ENCODE measurements around the gene CPXM2. TPM values are rescaled to one million over a fixed set of nuclear protein-coding genes. Genes with fewer than 3 reads are reported as not detected.

Gene CPXM2
- total and polyA plus RNA-seq, 9 of the 15 experiments (the other 6 are each of a cell fraction or from before 2014, with no cell fraction given): not detected

GRCh38 chr10:123800821-123801220, 90.8 kb downstream of the CPXM2 start:
- H2AFZ ChIP-seq (ENCODE audit: low read depth, low read length): peak overlapping the region; percentile 51; the same call in 1 of the 2 replicates
- ATAC-seq: no peak; the same call in 2 of the 3 replicates

More at GRCh38 chr10:123800821-123801220, 90.8 kb downstream of the CPXM2 start:
- DNase-seq (ENCODE audit: extremely low read depth in 1 of 4, low spot score in 3 of 4): no peak
- 17% methylated on average over 7 of the region's 7 CpGs for WGBS (ENCODE audit: insufficient coverage, low coverage, missing lambda C conversion rate)
- no peaks in the 10 kb centered on the region for H3K36me3 ChIP-seq (ENCODE audit: control insufficient read depth, insufficient read depth, low read length)
- intact Hi-C loops (cut with micrococcal nuclease) (no loop called here), in situ Hi-C loops (cut with MboI) (no loop called here)
- TF ChIP-seq ZNF512 (tag; IDR thresholded peaks at IDR 0.05): peak; percentile 4; the same call in 1 of the 2 replicates
- no peak for TF ChIP-seq MBD2 (IDR thresholded peaks at IDR 0.05; ENCODE audit: borderline replicate concordance, low read depth)
- TF ChIP-seq, protein P1, sequence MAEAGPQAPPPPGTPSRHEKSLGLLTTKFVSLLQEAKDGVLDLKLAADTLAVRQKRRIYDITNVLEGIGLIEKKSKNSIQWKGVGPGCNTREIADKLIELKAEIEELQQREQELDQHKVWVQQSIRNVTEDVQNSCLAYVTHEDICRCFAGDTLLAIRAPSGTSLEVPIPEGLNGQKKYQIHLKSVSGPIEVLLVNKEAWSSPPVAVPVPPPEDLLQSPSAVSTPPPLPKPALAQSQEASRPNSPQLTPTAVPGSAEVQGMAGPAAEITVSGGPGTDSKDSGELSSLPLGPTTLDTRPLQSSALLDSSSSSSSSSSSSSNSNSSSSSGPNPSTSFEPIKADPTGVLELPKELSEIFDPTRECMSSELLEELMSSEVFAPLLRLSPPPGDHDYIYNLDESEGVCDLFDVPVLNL (CRISPR knock-in tag; IDR thresholded peaks at IDR 0.05; ENCODE audit: low read depth): no peak
- TF ChIP-seq CREBBP (IDR thresholded peaks at IDR 0.05; ENCODE audit: low read depth, low read length): no peak
- ChIA-PET POLR2A (no interaction called here), CTCF (ENCODE audit: low intra/inter-chr PET ratio) (no interaction called here)
- H3K4me3 ChIP-seq: no peak overlapping the region
- H3K79me2 ChIP-seq (ENCODE audit: control insufficient read depth, insufficient read depth, low read length): no peaks in the 10 kb centered on the region
- H3K9ac ChIP-seq (ENCODE audit: insufficient read depth in 1 of 2, low read depth in 2 of 2, low read length in 2 of 2): no peak overlapping the region
- no peaks in the 10 kb centered on the region for H4K20me1 ChIP-seq (replicated peaks; ENCODE audit: control insufficient read depth, insufficient read depth, low read length)
- H3K9me3 ChIP-seq (replicated peaks; ENCODE audit: control insufficient read depth, insufficient read depth, low read depth, low read length): no peaks in the 10 kb centered on the region
- FAIRE-seq: no peak
- no peak overlapping the region for H3K27ac ChIP-seq (ENCODE audit: extremely low read depth, low read depth, low read length)
- H3K4me2 ChIP-seq (ENCODE audit: insufficient read depth, low read length): peak overlapping the region; percentile 55; the same call in 1 of the 2 replicates
- peaks cover 0 to 3% of the 10 kb centered on the region in 2 experiments; a peak in 2 of 5 replicates for H3K4me1 ChIP-seq (replicated peaks in 1 of 2; ENCODE audit: control insufficient read depth in 2 of 2, insufficient read depth in 2 of 2, low read length in 2 of 2)
- BruUV-seq (replicated peaks): no TSS peak
- H3K27me3 ChIP-seq (ENCODE audit: control insufficient read depth in 2 of 2, insufficient read depth in 2 of 2, low read length in 2 of 2): no peaks in the 10 kb centered on the region
- no peaks in the 10 kb centered on the region for H3K9me1 ChIP-seq (ENCODE audit: control insufficient read depth, insufficient read depth, low read length)

Measured in K562 (cell line).